ENCODE results near the gene ANKRD63.

The ANKRD63 gene

DNA sequence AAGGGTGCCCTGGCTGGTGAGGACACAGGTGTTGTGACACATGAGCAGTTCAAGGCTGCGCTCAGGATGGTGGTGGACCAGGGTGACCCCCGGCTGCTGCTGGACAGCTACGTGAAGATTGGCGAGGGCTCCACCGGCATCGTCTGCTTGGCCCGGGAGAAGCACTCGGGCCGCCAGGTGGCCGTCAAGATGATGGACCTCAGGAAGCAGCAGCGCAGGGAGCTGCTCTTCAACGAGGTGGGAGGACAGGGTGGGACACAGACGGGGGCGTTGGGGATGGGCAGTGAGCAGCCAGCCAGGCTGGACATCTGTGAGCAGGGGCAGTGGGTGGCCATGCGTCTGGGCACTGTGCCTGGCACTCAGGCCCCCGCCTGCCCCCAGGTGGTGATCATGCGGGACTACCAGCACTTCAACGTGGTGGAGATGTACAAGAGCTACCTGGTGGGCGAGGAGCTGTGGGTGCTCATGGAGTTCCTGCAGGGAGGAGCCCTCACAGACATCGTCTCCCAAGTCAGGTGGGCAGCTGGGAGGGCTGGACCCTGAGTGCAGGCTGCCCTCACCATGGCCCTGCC lies 10.3 kb downstream of the ANKRD63 start:
- Histone ChIP-seq H3K36me3 (ENCODE audit: insufficient read depth, low read length) (no peaks in the 10 kb centered on the region), H3K27me3 (ENCODE audit: insufficient read depth, low read length, poor library complexity) (peaks cover 4% of the 10 kb centered on the region), H3K4me3 (ENCODE audit: low read depth in 1 of 2, low read length in 2 of 2) (no peak overlapping the region), H3K4me2 (ENCODE audit: insufficient read depth, low read length) (no peak overlapping the region), H3K4me1 (ENCODE audit: insufficient read depth, low read length) (peaks cover 9% of the 10 kb centered on the region), H4K20me1 (ENCODE audit: insufficient read depth, low read length) (no peaks in the 10 kb centered on the region), H3K9ac (ENCODE audit: low read depth, low read length) (no peak overlapping the region), H3K27ac (ENCODE audit: low read length) (no peak overlapping the region), H2AFZ (ENCODE audit: low read depth, low read length) (no peak overlapping the region), H3K9me3 (ENCODE audit: insufficient read depth, low read length, severe bottlenecking) (no peaks in the 10 kb centered on the region), H3K79me2 (ENCODE audit: insufficient read depth, low read length) (no peaks in the 10 kb centered on the region)
- TF ChIP-seq, protein P1, sequence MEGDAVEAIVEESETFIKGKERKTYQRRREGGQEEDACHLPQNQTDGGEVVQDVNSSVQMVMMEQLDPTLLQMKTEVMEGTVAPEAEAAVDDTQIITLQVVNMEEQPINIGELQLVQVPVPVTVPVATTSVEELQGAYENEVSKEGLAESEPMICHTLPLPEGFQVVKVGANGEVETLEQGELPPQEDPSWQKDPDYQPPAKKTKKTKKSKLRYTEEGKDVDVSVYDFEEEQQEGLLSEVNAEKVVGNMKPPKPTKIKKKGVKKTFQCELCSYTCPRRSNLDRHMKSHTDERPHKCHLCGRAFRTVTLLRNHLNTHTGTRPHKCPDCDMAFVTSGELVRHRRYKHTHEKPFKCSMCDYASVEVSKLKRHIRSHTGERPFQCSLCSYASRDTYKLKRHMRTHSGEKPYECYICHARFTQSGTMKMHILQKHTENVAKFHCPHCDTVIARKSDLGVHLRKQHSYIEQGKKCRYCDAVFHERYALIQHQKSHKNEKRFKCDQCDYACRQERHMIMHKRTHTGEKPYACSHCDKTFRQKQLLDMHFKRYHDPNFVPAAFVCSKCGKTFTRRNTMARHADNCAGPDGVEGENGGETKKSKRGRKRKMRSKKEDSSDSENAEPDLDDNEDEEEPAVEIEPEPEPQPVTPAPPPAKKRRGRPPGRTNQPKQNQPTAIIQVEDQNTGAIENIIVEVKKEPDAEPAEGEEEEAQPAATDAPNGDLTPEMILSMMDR (IDR thresholded peaks at IDR 0.05; ENCODE audit: borderline replicate concordance, extremely low read depth, low read length, poor library complexity, severe bottlenecking), result peak; percentile 31
- TF ChIP-seq EZH2 (IDR thresholded peaks at IDR 0.05; ENCODE audit: borderline replicate concordance, low read depth, low read length, severe bottlenecking), result no peak
- DNase-seq (no peak), ATAC-seq (ENCODE audit: insufficient read depth, low read depth) (no peak)

DNA sequence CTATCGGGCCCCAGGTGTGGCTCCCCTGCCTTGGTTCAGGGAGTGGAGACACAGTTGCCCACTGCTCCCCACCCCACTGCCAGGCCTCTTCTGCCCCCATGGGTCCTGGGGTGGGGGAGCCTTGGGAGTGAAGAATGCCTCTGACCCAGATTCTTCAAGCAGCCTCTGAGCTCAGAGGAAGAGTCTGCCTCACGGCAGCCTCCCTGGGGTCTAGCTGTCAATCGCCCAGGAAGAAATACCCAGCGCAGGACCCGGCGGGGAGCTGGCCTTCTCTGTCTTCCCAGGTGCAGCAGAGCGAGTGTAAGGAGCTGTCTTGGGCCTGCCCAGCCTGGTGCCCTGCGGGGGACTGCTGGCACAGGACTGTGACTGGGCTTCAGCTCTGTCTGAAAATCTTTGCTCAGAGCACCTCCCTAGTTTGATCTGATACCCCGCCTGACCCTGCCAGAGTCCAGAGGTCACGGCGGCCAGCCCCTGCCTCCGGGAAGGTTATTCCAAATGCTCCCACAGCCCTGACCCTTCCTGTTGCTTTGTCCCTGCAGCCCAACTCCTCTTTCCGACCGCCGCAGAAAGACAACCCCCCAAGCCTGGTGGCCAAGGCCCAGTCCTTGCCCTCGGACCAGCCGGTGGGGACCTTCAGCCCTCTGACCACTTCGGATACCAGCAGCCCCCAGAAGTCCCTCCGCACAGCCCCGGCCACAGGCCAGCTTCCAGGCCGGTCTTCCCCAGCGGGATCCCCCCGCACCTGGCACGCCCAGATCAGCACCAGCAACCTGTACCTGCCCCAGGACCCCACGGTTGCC lies 11.0 kb downstream of the ANKRD63 start:
- ATAC-seq (ENCODE audit: insufficient read depth, low read depth) (no peak), DNase-seq (no peak)
- TF ChIP-seq, protein P1 (IDR thresholded peaks at IDR 0.05; ENCODE audit: borderline replicate concordance, extremely low read depth, low read length, poor library complexity, severe bottlenecking), result no peak
- TF ChIP-seq EZH2 (IDR thresholded peaks at IDR 0.05; ENCODE audit: borderline replicate concordance, low read depth, low read length, severe bottlenecking), result no peak
- no peak overlapping the region for H3K4me3 ChIP-seq (ENCODE audit: low read depth in 1 of 2, low read length in 2 of 2)
- H3K27ac ChIP-seq (ENCODE audit: low read length), result no peak overlapping the region
- peaks cover 2% of the 10 kb centered on the region for H3K27me3 ChIP-seq (ENCODE audit: insufficient read depth, low read length, poor library complexity)
- no peak overlapping the region for H3K9ac ChIP-seq (ENCODE audit: low read depth, low read length)
- H3K4me2 ChIP-seq (ENCODE audit: insufficient read depth, low read length), result no peak overlapping the region
- H3K9me3 ChIP-seq (ENCODE audit: insufficient read depth, low read length, severe bottlenecking), result no peaks in the 10 kb centered on the region
- H3K4me1 ChIP-seq (ENCODE audit: insufficient read depth, low read length), result peaks cover 3% of the 10 kb centered on the region
- H3K79me2 ChIP-seq (ENCODE audit: insufficient read depth, low read length), result no peaks in the 10 kb centered on the region
- H3K36me3 ChIP-seq (ENCODE audit: insufficient read depth, low read length), result no peaks in the 10 kb centered on the region
- no peak overlapping the region for H2AFZ ChIP-seq (ENCODE audit: low read depth, low read length)
- no peaks in the 10 kb centered on the region for H4K20me1 ChIP-seq (ENCODE audit: insufficient read depth, low read length)

DNA sequence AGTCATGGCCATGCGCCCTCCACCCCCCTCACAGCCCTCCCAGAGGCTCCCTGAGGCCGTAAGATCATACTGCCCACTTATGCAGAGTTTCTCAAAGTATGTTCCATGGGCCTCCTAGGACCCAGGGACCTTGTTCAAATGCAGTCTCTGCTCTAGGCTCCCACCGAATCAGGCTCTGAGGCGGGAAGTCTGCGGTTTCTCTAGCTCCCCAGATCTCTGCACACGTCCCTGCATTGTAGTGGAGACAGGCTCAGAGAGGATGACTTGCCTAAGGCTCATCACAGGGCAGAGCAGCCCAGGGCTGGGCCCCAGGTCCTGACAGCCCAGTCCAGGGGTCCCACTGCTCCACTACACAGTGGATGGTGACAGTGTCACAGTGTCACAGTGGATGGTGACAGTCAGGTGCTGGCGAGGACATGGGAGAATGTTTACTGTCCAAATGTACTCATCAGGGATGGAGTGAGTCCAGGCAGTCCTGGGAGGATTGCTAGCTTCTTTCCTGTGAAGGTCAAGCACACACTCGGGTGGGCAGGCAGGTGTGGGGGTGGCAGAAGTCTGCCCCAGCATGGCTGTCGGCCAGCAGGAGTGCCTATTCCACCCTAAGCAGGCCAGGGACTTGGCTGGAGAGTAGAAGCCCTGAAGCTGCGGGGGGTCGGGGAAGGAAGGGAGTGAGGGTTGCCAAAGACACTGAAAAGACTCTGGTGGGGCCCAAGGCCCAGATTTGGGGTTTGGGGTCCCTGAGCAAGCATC lies 12.4 kb downstream of the ANKRD63 start:
- ATAC-seq (ENCODE audit: insufficient read depth, low read depth), result peak; percentile 37; the same call in 1 of the 3 replicates
- H3K79me2 ChIP-seq (ENCODE audit: insufficient read depth, low read length), result no peaks in the 10 kb centered on the region
- H2AFZ ChIP-seq (ENCODE audit: low read depth, low read length), result no peak overlapping the region
- H3K4me3 ChIP-seq (ENCODE audit: low read depth in 1 of 2, low read length in 2 of 2), result no peak overlapping the region
- H3K27ac ChIP-seq (ENCODE audit: low read length), result no peak overlapping the region
- no peak overlapping the region for H3K4me2 ChIP-seq (ENCODE audit: insufficient read depth, low read length)
- no peaks in the 10 kb centered on the region for H3K27me3 ChIP-seq (ENCODE audit: insufficient read depth, low read length, poor library complexity)
- TF ChIP-seq, protein P1 (IDR thresholded peaks at IDR 0.05; ENCODE audit: borderline replicate concordance, extremely low read depth, low read length, poor library complexity, severe bottlenecking), result no peak
- TF ChIP-seq EZH2 (IDR thresholded peaks at IDR 0.05; ENCODE audit: borderline replicate concordance, low read depth, low read length, severe bottlenecking), result no peak
- no peaks in the 10 kb centered on the region for H3K9me3 ChIP-seq (ENCODE audit: insufficient read depth, low read length, severe bottlenecking)
- H3K9ac ChIP-seq (ENCODE audit: low read depth, low read length), result no peak overlapping the region
- H3K4me1 ChIP-seq (ENCODE audit: insufficient read depth, low read length), result no peaks in the 10 kb centered on the region
- no peak for DNase-seq
- H3K36me3 ChIP-seq (ENCODE audit: insufficient read depth, low read length), result no peaks in the 10 kb centered on the region
- H4K20me1 ChIP-seq (ENCODE audit: insufficient read depth, low read length), result no peaks in the 10 kb centered on the region; the same call in 1 of the 2 replicates
